Measurements from ENCODE around the gene OR6B1. TPM values are rescaled to one million over a fixed set of nuclear protein-coding genes. Genes with fewer than 3 reads are reported as not detected.

OR6B1 gene
- total RNA-seq, 2 donors from 2014 or later: not detected

- Histone ChIP-seq H3K36me3 (replicated peaks in 1 of 2; ENCODE audit: insufficient read depth in 1 of 2, low read depth in 2 of 2) (no peaks in the 10 kb centered on the region), H3K9me3 (no peaks in the 10 kb centered on the region), H3K4me3 (no peak overlapping the region), H3K4me1 (peaks cover 5% of the 10 kb centered on the region), H3K27me3 (no peaks in the 10 kb centered on the region), H3K27ac (no peak overlapping the region)
- intact Hi-C loops (cut with DNase I): no loop called here
- ATAC-seq (no peak), DNase-seq (no peak)
- 85 to 91% methylated on average over 5 of the region's 5 CpGs for WGBS, 2 donors
- TF ChIP-seq POLR2A (IDR thresholded peaks at IDR 0.05) (no peak), CTCF (IDR thresholded peaks at IDR 0.05) (no peak)
These were observed 16.2 kb upstream of the OR6B1 start for GRCh38 chr7:143983960-143984359.

GRCh38 chr7:143987513-143987912 is 12.6 kb upstream of the OR6B1 start:
- Histone ChIP-seq H3K27ac (no peak overlapping the region), H3K4me3 (no peak overlapping the region), H3K27me3 (no peaks in the 10 kb centered on the region), H3K36me3 (replicated peaks in 1 of 2; ENCODE audit: insufficient read depth in 1 of 2, low read depth in 2 of 2) (no peaks in the 10 kb centered on the region), H3K9me3 (no peaks in the 10 kb centered on the region), H3K4me1 (no peaks in the 10 kb centered on the region)
- no peak for ATAC-seq
- DNase-seq: no peak
- intact Hi-C loops (cut with DNase I): no loop called here
- TF ChIP-seq POLR2A (IDR thresholded peaks at IDR 0.05): no peak
- no peak for TF ChIP-seq CTCF (IDR thresholded peaks at IDR 0.05)

- Histone ChIP-seq H3K9me3 (no peaks in the 10 kb centered on the region), H3K4me1 (no peaks in the 10 kb centered on the region), H3K27me3 (no peaks in the 10 kb centered on the region), H3K4me3 (no peak overlapping the region), H3K36me3 (replicated peaks in 1 of 2; ENCODE audit: insufficient read depth in 1 of 2, low read depth in 2 of 2) (no peaks in the 10 kb centered on the region), H3K27ac (no peak overlapping the region)
- DNase-seq (peak in 1 of 4 donors; percentile 11), ATAC-seq (no peak)
- WGBS, 2 donors: 73 to 75% methylated on average over 5 of the region's 5 CpGs
- intact Hi-C loops (cut with DNase I): no loop called here
- TF ChIP-seq CTCF (IDR thresholded peaks at IDR 0.05): no peak
- no peak for TF ChIP-seq POLR2A (IDR thresholded peaks at IDR 0.05)
These were observed 11.0 kb upstream of the OR6B1 start for GRCh38 chr7:143988976-143989745.

- Histone ChIP-seq H3K27me3 (no peaks in the 10 kb centered on the region), H3K4me3 (no peak overlapping the region), H3K9me3 (no peaks in the 10 kb centered on the region), H3K27ac (no peak overlapping the region), H3K36me3 (replicated peaks in 1 of 2; ENCODE audit: insufficient read depth in 1 of 2, low read depth in 2 of 2) (no peaks in the 10 kb centered on the region), H3K4me1 (no peaks in the 10 kb centered on the region)
- ATAC-seq (no peak), DNase-seq (no peak)
- intact Hi-C loops (cut with DNase I): no loop called here
- TF ChIP-seq POLR2A (IDR thresholded peaks at IDR 0.05) (no peak), CTCF (IDR thresholded peaks at IDR 0.05) (no peak)
These were observed 7.5 kb upstream of the OR6B1 start for GRCh38 chr7:143992670-143993069.

- no peaks in the 10 kb centered on the region for H3K27me3 ChIP-seq
- intact Hi-C loops (cut with DNase I): no loop called here
- 88 to 89% methylated on average over 3 of the region's 3 CpGs for WGBS, 2 donors
- DNase-seq (no peak), ATAC-seq (no peak)
- no peak overlapping the region for H3K27ac ChIP-seq
- H3K36me3 ChIP-seq (replicated peaks in 1 of 2; ENCODE audit: insufficient read depth in 1 of 2, low read depth in 2 of 2): no peaks in the 10 kb centered on the region
- no peak overlapping the region for H3K4me3 ChIP-seq
- no peak for TF ChIP-seq CTCF (IDR thresholded peaks at IDR 0.05)
- H3K4me1 ChIP-seq: peaks cover 5% of the 10 kb centered on the region
- no peaks in the 10 kb centered on the region for H3K9me3 ChIP-seq
These were observed 6.2 kb upstream of the OR6B1 start for GRCh38 chr7:143993924-143994323.

Measured in body of pancreas (tissue), 4 donors.